Measurements from ENCODE around the gene FAM53A.

Gene FAM53A

GRCh38 chr4:1598206-1599025, 85.7 kb downstream of the FAM53A start:
- DNase-seq: no peak
- peaks cover 4% of the 10 kb centered on the region for H3K27me3 Mint-ChIP-seq (ENCODE audit: low read depth, poor library complexity)
- no peak for TF ChIP-seq CTCF (IDR thresholded peaks at IDR 0.05)
- H3K27ac Mint-ChIP-seq: no peak overlapping the region
- H3K4me1 Mint-ChIP-seq: peaks cover 25% of the 10 kb centered on the region
- H3K9me3 Mint-ChIP-seq: no peaks in the 10 kb centered on the region
- H3K4me3 Mint-ChIP-seq: no peak overlapping the region
- H3K36me3 Mint-ChIP-seq (ENCODE audit: low read depth): no peaks in the 10 kb centered on the region

- H3K36me3 Mint-ChIP-seq (ENCODE audit: low read depth): no peaks in the 10 kb centered on the region
- TF ChIP-seq CTCF (IDR thresholded peaks at IDR 0.05): no peak
- H3K9me3 Mint-ChIP-seq: no peaks in the 10 kb centered on the region
- no peak overlapping the region for H3K27ac Mint-ChIP-seq
- peaks cover 1% of the 10 kb centered on the region for H3K27me3 Mint-ChIP-seq (ENCODE audit: low read depth, poor library complexity)
- peaks cover 24% of the 10 kb centered on the region for H3K4me1 Mint-ChIP-seq
- H3K4me3 Mint-ChIP-seq: no peak overlapping the region
- DNase-seq: no peak
Observed at GRCh38 chr4:1597021-1597931, 86.8 kb downstream of the FAM53A start.

- DNase-seq: no peak
- H3K27ac Mint-ChIP-seq: no peak overlapping the region
- H3K36me3 Mint-ChIP-seq (ENCODE audit: low read depth): no peaks in the 10 kb centered on the region
- TF ChIP-seq CTCF (IDR thresholded peaks at IDR 0.05): no peak
- H3K27me3 Mint-ChIP-seq (ENCODE audit: low read depth, poor library complexity): no peaks in the 10 kb centered on the region
- peaks cover 26% of the 10 kb centered on the region for H3K4me1 Mint-ChIP-seq
- peaks cover 7% of the 10 kb centered on the region for H3K9me3 Mint-ChIP-seq
- H3K4me3 Mint-ChIP-seq: no peak overlapping the region
Observed at GRCh38 chr4:1596393-1596792, 87.7 kb downstream of the FAM53A start.

GRCh38 chr4:1595789-1596325, 88.3 kb downstream of the FAM53A start:
- peaks cover 13% of the 10 kb centered on the region for H3K9me3 Mint-ChIP-seq
- H3K27ac Mint-ChIP-seq: no peak overlapping the region
- H3K27me3 Mint-ChIP-seq (ENCODE audit: low read depth, poor library complexity): peaks cover 2% of the 10 kb centered on the region
- peaks cover 26% of the 10 kb centered on the region for H3K4me1 Mint-ChIP-seq
- H3K4me3 Mint-ChIP-seq: no peak overlapping the region
- no peak for DNase-seq
- H3K36me3 Mint-ChIP-seq (ENCODE audit: low read depth): peaks cover 4% of the 10 kb centered on the region
- TF ChIP-seq CTCF (IDR thresholded peaks at IDR 0.05): no peak

GRCh38 chr4:1594871-1595788, 89.0 kb downstream of the FAM53A start:
- TF ChIP-seq CTCF (IDR thresholded peaks at IDR 0.05): no peak
- Mint-ChIP-seq H3K4me1 (peaks cover 26% of the 10 kb centered on the region), H3K36me3 (ENCODE audit: low read depth) (peaks cover 5% of the 10 kb centered on the region), H3K9me3 (peaks cover 18% of the 10 kb centered on the region), H3K4me3 (no peak overlapping the region), H3K27me3 (ENCODE audit: low read depth, poor library complexity) (peaks cover 3% of the 10 kb centered on the region), H3K27ac (peak overlapping the region; percentile 79)
- DNase-seq: no peak

Measured in nephron progenitor cell (in vitro differentiated cells).